HG02852 (cell line): ENCODE measurements around the gene C3orf33.
A peak's percentile ranks its signal among the peaks of the same experiment; 100 is the strongest.

Experiments used
- ATAC-seq: cut with Tn5 transposase; IDR thresholded peaks from one replicate; pipeline ENCODE4 v1.9.1; 2021; ENCODE audit warnings: mild to moderate bottlenecking, moderate library complexity; ENCODE audit not compliant: unreplicated experiment

C3orf33 gene

GRCh38 chr3:155743606-155744005 lies 62.5 kb downstream of the C3orf33 start:
- ATAC-seq, result no peak

GRCh38 chr3:155742349-155742965 lies 63.6 kb downstream of the C3orf33 start:
- ATAC-seq, result no peak

GRCh38 chr3:155741603-155742002 lies 64.5 kb downstream of the C3orf33 start:
- ATAC-seq, result no peak

GRCh38 chr3:155741101-155741500 lies 65.0 kb downstream of the C3orf33 start:
- no peak for ATAC-seq

- no peak for ATAC-seq
Observed at GRCh38 chr3:155739154-155739553, 66.9 kb downstream of the C3orf33 start.

GRCh38 chr3:155738580-155739076 lies 67.5 kb downstream of the C3orf33 start:
- no peak for ATAC-seq

GRCh38 chr3:155737844-155738460 lies 68.1 kb downstream of the C3orf33 start:
- ATAC-seq, result peak; percentile 77

GRCh38 chr3:155736381-155736780 lies 69.7 kb downstream of the C3orf33 start:
- ATAC-seq, result no peak

GRCh38 chr3:155730843-155731242 lies 75.2 kb downstream of the C3orf33 start:
- no peak for ATAC-seq

GRCh38 chr3:155727836-155728235 lies 78.2 kb downstream of the C3orf33 start:
- ATAC-seq, result no peak

- no peak for ATAC-seq
Observed at GRCh38 chr3:155714295-155714718, 91.8 kb downstream of the C3orf33 start.
